GM04504 (cell line): ENCODE data around the gene PRKN.

Experiments
- DNase-seq: peaks from one replicate; pipeline ENCODE4 v3.0.0-alpha.2; 2012; ENCODE audit warnings: low read depth

PRKN gene

DNA sequence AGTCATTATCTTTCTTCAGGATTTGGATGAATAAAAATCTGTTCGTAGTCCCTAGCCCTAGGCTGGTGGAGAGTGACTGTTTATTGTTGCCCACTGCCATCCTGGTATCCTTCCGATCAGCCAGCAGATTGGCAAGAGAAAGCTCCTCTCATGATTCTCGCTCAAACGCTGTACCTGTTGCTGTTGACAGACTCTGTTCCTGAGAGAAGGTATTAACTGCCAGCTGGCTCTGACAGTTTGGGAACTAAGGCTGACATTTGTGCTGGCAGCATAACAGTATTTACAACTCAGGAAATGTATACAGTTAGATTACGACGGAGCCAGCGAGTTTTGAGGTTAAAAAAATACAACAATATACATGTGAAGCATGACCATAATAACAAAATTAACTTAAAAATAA lies 674.5 kb downstream of the PRKN start:
- DNase-seq, result no peak

GRCh38 chr6:162050579-162050978 lies 677.0 kb downstream of the PRKN start:
- DNase-seq, result no peak

DNA sequence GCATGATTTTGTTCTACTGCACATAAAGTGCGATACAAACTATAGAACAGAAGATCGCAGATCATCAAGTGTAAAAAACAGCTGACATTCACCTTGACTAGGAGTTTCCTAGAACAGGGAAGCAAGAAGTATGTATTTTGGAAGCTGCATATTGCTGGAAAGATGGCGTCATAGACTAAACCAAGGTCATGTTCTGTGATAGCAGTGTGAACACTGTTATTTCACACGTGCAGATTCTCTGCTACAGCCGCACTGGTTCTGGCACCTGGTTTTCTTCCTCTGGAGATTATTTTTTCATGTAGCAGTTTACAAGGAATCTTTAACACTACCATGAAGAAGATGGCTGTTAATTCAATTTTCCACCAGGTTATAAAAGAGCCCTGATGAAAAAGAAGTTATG lies 681.2 kb downstream of the PRKN start:
- DNase-seq, result no peak

DNA sequence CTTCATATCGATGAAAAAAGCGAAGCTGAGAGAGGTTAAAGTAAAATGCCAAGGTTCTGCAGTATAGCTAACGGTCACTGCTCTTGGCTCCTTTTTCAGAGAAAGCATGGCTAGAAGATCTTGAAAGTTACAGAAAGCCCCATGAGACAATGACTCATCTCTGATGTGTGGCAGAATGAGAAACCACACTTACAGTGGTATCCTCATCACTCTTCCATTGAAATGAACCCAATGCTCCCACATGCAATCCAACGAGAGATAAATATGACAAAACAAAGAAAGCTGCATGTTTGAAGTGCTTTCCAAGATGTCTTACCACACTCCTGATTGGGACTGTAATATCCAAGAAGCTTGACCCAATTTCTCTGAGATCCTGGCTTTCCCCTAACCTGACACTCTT lies 694.9 kb downstream of the PRKN start:
- DNase-seq, result no peak

DNA sequence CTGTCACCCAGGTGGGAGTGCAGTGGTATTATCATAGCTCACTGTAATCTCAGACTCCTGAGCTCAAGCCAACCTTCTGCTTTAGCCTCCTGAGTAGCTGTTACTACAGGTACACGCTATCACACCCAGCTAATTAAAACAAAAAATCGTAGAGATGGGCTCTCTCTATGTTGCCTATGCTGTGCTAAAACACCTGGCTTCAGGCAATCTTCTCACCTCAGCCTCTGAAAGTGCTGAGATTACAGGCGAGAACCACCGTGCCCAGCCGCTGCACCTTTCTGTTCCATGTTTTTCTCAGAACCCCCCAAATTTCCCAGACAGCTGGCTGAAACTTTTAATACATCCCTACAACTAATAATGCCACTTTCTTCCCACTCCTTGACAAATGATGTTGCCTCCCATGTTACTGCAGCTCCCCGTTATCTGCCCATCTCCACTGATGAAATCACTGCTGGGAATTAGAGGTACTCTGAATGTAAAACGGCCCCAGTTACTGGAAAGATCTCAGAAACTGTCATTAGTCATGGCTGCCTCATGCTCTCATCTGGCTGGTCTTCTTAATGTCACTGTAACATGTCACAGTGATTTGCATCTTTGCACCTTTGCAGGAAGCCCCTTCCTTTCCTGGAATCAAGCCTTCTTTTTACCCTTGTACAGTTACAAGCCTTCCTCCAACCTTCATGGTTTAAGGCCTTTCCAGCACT lies 697.5 kb downstream of the PRKN start:
- DNase-seq, result no peak

- DNase-seq, result no peak
Measured at GRCh38 chr6:162026843-162027242, 700.7 kb downstream of the PRKN start.

- DNase-seq, result no peak
Measured at GRCh38 chr6:162026031-162026430, 701.5 kb downstream of the PRKN start.

- DNase-seq, result no peak
Measured at GRCh38 chr6:162019349-162019748, 708.2 kb downstream of the PRKN start.

- DNase-seq, result no peak
Measured at GRCh38 chr6:162017536-162017935, 710.0 kb downstream of the PRKN start.

GRCh38 chr6:162014069-162014811 lies 713.3 kb downstream of the PRKN start:
- DNase-seq, result no peak

DNA sequence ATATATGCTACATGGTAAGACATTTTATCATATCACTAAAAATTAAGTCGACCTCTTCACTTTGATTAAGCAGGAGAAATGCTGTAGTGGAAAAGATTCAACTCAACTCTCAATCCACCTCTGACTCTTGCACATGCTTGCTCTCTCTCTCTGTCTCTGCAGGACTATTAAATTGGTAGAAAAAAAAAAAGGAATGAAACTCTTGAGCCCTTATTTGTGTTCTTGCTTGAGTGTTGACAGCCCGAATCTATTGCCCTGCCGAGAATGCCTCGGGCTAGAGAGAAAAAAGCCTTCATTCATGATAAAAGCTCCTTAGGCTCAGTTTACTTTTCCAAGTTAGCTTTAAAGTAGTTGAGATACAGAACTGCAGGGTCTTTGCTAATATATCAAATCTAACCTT lies 722.2 kb downstream of the PRKN start:
- DNase-seq, result no peak

- no peak for DNase-seq
Measured at GRCh38 chr6:161996783-161997182, 730.8 kb downstream of the PRKN start.

GRCh38 chr6:161985876-161986423 lies 741.6 kb downstream of the PRKN start:
- no peak for DNase-seq

- no peak for DNase-seq
Measured at GRCh38 chr6:161984713-161985112, 742.9 kb downstream of the PRKN start.

DNA sequence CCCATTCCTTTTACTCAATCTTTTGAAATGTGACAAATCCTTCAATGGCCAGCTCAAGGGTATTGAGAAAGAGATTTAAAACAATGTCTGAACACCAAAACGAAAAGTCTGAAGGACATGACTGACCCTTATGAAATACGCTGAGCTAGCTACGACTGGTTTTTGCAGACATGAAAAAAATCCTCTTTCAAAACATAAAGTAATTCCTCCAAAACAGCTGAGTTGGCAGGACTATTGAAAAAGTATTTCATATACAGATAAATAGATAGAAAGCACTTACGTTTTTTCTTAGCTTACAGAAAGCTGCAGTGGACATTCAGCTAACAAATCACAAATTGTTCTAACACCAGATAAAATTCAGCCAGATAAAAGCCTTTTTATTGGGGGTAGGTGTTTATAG lies 751.0 kb downstream of the PRKN start:
- no peak for DNase-seq

GRCh38 chr6:161973064-161973463 lies 754.5 kb downstream of the PRKN start:
- DNase-seq, result no peak

GRCh38 chr6:161971043-161971442 lies 756.5 kb downstream of the PRKN start:
- DNase-seq, result no peak

GRCh38 chr6:161963634-161964234 lies 763.8 kb downstream of the PRKN start:
- no peak for DNase-seq

DNA sequence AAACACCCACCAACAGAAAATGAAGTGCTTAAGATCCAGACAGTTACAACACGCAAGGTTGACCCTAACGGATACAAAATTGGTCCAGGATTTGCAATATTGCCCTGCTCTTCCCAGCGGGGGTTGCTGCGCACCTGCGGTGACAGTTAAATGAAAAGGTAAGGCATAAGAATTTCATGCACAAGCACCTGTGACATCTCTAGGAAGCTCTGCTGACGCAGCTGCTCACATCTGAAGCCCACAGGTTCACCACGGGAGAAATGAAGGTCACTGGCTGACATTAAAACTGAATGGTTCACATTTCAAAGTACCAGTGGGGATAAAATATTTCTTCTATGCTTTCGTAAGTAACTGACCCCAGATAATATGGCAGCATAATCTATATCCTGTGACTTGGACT lies 764.4 kb downstream of the PRKN start:
- DNase-seq, result no peak

DNA sequence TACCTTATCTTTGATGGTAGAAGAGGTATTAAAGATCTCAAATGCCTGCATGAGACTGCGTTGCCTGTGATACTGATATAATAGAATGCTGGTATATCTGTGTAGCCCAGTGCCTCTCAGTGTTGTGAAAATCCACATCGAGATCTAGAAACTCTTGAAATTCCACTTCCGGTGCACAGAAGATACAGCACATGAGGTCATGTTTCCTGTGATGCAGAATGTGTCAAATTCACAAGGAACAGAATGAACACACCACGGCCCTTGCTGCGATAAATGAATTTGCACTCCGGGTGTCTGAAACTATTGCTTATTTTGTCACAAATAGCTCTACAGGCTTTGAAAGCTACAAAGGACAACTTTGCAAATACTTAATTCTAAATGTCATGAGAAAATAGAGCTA lies 765.8 kb downstream of the PRKN start:
- DNase-seq, result no peak

- DNase-seq, result no peak
Measured at GRCh38 chr6:161961046-161961445, 766.5 kb downstream of the PRKN start.

GRCh38 chr6:161959072-161959471 lies 768.5 kb downstream of the PRKN start:
- no peak for DNase-seq

GRCh38 chr6:161956082-161956481 lies 771.5 kb downstream of the PRKN start:
- DNase-seq, result no peak
